Breast epithelium (tissue), 3 donors: ENCODE data around the gene UGT1A9.

Experiments used
- POLR2A ChIP-seq: fragments of 450-650 bp; IDR thresholded peaks from one replicate; pipeline ENCODE4 v1.6.1; 2016; ENCODE audit warnings: antibody characterized with exemption, mild to moderate bottlenecking, moderate library complexity
- POLR2AphosphoS5 ChIP-seq, 3 donors: sonication (generic); formaldehyde crosslinking; IDR thresholded peaks; one replicate each; pipeline ENCODE4 v1.6.1; 2017; ENCODE audit warnings: antibody characterized with exemption in 3 of 3
- TF ChIP-seq, protein P1 (sequence below), 3 donors: fragments of 450-650 bp; IDR thresholded peaks; one replicate each; pipeline ENCODE4 v1.5.1; 2016 to 2017; ENCODE audit warnings: antibody characterized with exemption in 3 of 3, mild to moderate bottlenecking in 3 of 3, moderate library complexity in 3 of 3

DNA sequence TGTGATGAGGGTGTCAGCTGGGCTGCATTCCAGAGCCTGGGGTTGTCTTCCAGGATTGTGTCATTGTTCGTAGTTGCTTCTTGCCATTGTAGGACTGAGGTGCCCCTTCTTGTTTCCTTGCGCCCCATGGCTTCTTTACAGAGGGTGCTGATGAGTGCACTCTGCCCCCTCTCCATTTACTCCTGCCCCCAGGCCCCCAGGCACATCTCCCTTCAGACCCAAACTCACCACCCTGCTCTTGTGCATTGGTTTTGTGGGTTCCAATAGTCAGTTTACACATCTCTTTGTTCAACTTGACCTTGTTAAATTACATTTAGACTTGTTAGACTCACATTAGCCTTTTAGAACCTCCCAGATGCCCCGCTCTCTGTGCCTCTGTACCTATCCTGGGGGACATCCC is 149.5 kb downstream of the UGT1A9 start:
- TF ChIP-seq, protein P1, sequence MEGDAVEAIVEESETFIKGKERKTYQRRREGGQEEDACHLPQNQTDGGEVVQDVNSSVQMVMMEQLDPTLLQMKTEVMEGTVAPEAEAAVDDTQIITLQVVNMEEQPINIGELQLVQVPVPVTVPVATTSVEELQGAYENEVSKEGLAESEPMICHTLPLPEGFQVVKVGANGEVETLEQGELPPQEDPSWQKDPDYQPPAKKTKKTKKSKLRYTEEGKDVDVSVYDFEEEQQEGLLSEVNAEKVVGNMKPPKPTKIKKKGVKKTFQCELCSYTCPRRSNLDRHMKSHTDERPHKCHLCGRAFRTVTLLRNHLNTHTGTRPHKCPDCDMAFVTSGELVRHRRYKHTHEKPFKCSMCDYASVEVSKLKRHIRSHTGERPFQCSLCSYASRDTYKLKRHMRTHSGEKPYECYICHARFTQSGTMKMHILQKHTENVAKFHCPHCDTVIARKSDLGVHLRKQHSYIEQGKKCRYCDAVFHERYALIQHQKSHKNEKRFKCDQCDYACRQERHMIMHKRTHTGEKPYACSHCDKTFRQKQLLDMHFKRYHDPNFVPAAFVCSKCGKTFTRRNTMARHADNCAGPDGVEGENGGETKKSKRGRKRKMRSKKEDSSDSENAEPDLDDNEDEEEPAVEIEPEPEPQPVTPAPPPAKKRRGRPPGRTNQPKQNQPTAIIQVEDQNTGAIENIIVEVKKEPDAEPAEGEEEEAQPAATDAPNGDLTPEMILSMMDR (IDR thresholded peaks at IDR 0.05): no peak
- TF ChIP-seq POLR2AphosphoS5 (IDR thresholded peaks at IDR 0.05): no peak
- no peak for TF ChIP-seq POLR2A
